ENCODE data around the gene NKD1.
"Not testable (repeated sequence)": the region's sequence is repeated elsewhere in the genome, so short reads cannot be mapped to it uniquely, and the experiment has no call there.

The NKD1 gene

DNA sequence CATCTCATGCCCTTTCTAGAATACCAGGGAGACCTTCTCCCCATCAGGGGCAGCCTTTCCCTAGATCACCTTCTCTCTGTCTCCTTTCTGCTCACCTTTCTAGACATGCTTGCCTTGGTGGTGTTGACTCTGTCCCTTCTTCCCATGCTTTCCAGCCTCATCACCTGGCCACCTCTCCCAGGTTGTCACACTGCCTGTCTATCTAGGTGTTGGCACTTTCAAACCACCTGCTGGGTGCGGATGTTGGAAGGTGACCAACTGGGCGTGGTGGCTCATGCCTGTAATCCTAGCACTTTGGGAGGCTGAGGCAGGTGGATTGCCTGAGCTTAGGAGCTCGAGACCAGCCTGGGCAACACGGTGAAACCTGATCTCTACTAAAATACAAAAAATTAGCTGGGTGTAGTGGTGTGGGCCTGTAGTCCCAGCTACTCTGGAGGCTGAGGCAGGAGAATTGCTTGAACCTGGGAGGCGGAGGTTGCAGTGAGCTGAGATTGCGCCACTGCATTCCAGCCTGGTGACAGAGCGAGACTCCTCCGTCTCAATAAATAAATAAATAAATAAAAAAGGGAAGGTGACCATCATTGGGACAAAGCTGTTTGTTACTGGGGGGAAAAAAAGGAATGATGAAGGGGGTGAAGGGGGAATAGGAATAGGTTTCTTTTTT, 44.2 kb upstream of the NKD1 start:
- not testable (repeated sequence) for H3K4me3 ChIP-seq (ENCODE audit: low read length in 2 of 2); H4K91ac ChIP-seq (ENCODE audit: low read depth, low read length, poor library complexity); DNase-seq (ENCODE audit: low spot score); H4K8ac ChIP-seq (ENCODE audit: low read depth, low read length); H3K27me3 ChIP-seq (ENCODE audit: control insufficient read depth in 3 of 3, insufficient read depth in 3 of 3, low read depth in 1 of 3, low read length in 3 of 3); H2BK15ac ChIP-seq (ENCODE audit: low read length); H2AFZ ChIP-seq (ENCODE audit: low read length); H3K18ac ChIP-seq (ENCODE audit: low read length); H3K79me1 ChIP-seq (ENCODE audit: low read depth, low read length); H2BK5ac ChIP-seq (ENCODE audit: low read length); H2BK12ac ChIP-seq (ENCODE audit: low read length); H3K9me3 ChIP-seq (replicated peaks in 1 of 2; ENCODE audit: control insufficient read depth in 2 of 2, insufficient read depth in 1 of 2, low read depth in 1 of 2, low read length in 2 of 2); H3K4ac ChIP-seq (ENCODE audit: low read length); H3K23ac ChIP-seq (ENCODE audit: low read depth, low read length, poor library complexity); H3K4me2 ChIP-seq (ENCODE audit: insufficient read depth, low read length, poor library complexity, severe bottlenecking); H3K36me3 ChIP-seq (replicated peaks in 1 of 2; ENCODE audit: control insufficient read depth in 2 of 2, insufficient read depth in 2 of 2, low read length in 2 of 2); H3K27ac ChIP-seq (replicated peaks; ENCODE audit: low read length); H2AK5ac ChIP-seq (ENCODE audit: low read depth, low read length); H2BK120ac ChIP-seq (ENCODE audit: low read depth, low read length); H3K14ac ChIP-seq (ENCODE audit: low read length); H3K9ac ChIP-seq (ENCODE audit: low read depth, low read length, poor library complexity)
- no CpG with 5 or more reads among the region's 8 CpGs for WGBS, 2 donors (ENCODE audit: extremely low coverage in 2 of 2, insufficient read length in 2 of 2, insufficient replicate concordance in 1 of 2)
- peaks cover 11 to 18% of the 10 kb centered on the region in 2 donors for H3K4me1 ChIP-seq (ENCODE audit: control insufficient read depth in 2 of 2, insufficient read depth in 1 of 2, low read depth in 1 of 2, low read length in 2 of 2)

DNA sequence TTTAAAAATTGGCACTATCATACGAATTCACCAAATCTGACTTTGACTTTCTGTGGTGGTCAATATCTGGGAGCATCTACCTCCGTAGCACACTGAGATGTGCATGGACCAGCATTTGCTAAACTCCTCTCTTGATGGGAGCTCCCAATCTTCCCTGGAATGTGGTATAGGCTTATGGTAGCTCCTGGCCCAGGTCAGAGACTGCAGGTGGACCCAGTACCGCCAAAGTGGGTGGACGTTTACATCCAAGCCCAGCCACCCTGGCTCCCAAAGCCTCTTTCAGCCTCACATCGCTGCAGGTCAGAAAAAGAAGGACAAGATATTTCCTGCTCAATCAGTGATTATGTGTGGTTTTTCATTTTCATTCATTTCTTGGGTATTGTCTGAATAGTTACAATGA, 43.1 kb upstream of the NKD1 start:
- no CpG with 5 or more reads among the region's 5 CpGs for WGBS, 2 donors (ENCODE audit: extremely low coverage in 2 of 2, insufficient read length in 2 of 2, insufficient replicate concordance in 1 of 2)
- no peak overlapping the region for H3K14ac ChIP-seq (ENCODE audit: low read length)
- H4K8ac ChIP-seq (ENCODE audit: low read depth, low read length): no peak overlapping the region
- peak overlapping the region; percentile 61 for H3K18ac ChIP-seq (ENCODE audit: low read length)
- H3K4me3 ChIP-seq (ENCODE audit: low read length in 2 of 2): no peak overlapping the region
- no peak overlapping the region for H2BK5ac ChIP-seq (ENCODE audit: low read length)
- H2AFZ ChIP-seq (ENCODE audit: low read length): no peak overlapping the region
- H3K4ac ChIP-seq (ENCODE audit: low read length): no peak overlapping the region
- peaks cover 11 to 18% of the 10 kb centered on the region in 2 donors for H3K4me1 ChIP-seq (ENCODE audit: control insufficient read depth in 2 of 2, insufficient read depth in 1 of 2, low read depth in 1 of 2, low read length in 2 of 2)
- no peak overlapping the region for H2BK12ac ChIP-seq (ENCODE audit: low read length)
- no peak for DNase-seq (ENCODE audit: low spot score)
- H3K23ac ChIP-seq (ENCODE audit: low read depth, low read length, poor library complexity): no peak overlapping the region
- H2BK15ac ChIP-seq (ENCODE audit: low read length): no peak overlapping the region
- H2BK120ac ChIP-seq (ENCODE audit: low read depth, low read length): no peak overlapping the region
- H3K4me2 ChIP-seq (ENCODE audit: insufficient read depth, low read length, poor library complexity, severe bottlenecking): no peak overlapping the region
- no peak overlapping the region for H3K9ac ChIP-seq (ENCODE audit: low read depth, low read length, poor library complexity)
- H3K27ac ChIP-seq (replicated peaks; ENCODE audit: low read length): no peak overlapping the region
- no peaks in the 10 kb centered on the region for H3K36me3 ChIP-seq (replicated peaks in 1 of 2; ENCODE audit: control insufficient read depth in 2 of 2, insufficient read depth in 2 of 2, low read length in 2 of 2)
- no peaks in the 10 kb centered on the region for H3K79me1 ChIP-seq (ENCODE audit: low read depth, low read length)
- peaks cover 3% of the 10 kb centered on the region in 2 donors for H3K9me3 ChIP-seq (replicated peaks in 1 of 2; ENCODE audit: control insufficient read depth in 2 of 2, insufficient read depth in 1 of 2, low read depth in 1 of 2, low read length in 2 of 2)
- no peaks in the 10 kb centered on the region for H3K27me3 ChIP-seq (ENCODE audit: control insufficient read depth in 3 of 3, insufficient read depth in 3 of 3, low read depth in 1 of 3, low read length in 3 of 3)
- H4K91ac ChIP-seq (ENCODE audit: low read depth, low read length, poor library complexity): no peak overlapping the region
- H2AK5ac ChIP-seq (ENCODE audit: low read depth, low read length): no peak overlapping the region

DNA sequence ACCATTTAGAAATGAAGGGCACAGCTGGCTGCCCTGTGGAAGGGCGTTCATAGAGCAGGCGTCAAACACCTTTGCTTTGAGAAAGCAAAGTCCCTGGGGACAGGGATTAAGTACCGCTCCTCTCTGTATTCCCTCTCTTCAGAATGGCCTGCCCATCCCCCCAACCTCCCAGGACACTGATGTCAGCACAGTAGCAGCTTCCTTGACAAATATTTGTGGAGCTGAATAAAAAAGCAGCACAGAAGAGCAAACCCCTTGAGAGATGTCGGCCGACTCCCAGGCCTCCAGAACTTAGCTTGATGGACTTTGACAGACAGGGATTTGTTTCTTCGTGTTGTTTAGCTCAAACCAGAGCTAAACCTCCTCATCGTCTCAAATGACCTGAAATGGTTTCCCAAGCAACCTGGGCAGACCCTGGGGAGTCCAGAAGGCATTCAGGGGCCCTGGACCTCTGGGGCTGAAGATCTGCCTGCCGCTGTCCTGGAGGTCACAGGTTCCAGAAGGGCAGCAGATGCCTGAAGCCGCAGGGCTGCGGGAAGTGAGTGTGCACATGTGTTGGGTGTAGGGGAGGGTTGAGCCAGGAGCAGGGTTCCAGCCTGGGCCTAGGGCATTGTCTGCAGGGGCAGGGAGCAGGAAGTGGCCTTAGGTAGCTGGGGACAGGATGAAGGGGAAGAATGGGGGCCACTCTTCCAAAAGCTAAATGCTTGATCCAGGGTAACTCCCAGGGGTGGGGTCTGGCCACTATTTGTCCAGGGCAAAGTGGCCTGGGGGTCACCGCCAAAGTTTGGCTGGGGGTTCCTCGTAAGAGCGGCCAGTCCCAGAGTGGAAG, 42.3 kb upstream of the NKD1 start:
- no peak overlapping the region for H3K4ac ChIP-seq (ENCODE audit: low read length)
- no peak overlapping the region for H4K8ac ChIP-seq (ENCODE audit: low read depth, low read length)
- H3K4me3 ChIP-seq (ENCODE audit: low read length in 2 of 2): peak overlapping the region in 1 of 2 donors; percentile 11
- H3K9ac ChIP-seq (ENCODE audit: low read depth, low read length, poor library complexity): peak overlapping the region; percentile 40
- no CpG with 5 or more reads among the region's 13 CpGs for WGBS, 2 donors (ENCODE audit: extremely low coverage in 2 of 2, insufficient read length in 2 of 2, insufficient replicate concordance in 1 of 2)
- no peak overlapping the region for H2BK5ac ChIP-seq (ENCODE audit: low read length)
- peaks cover 11 to 18% of the 10 kb centered on the region in 2 donors for H3K4me1 ChIP-seq (ENCODE audit: control insufficient read depth in 2 of 2, insufficient read depth in 1 of 2, low read depth in 1 of 2, low read length in 2 of 2)
- H2AK5ac ChIP-seq (ENCODE audit: low read depth, low read length): peak overlapping the region; percentile 48
- H3K79me1 ChIP-seq (ENCODE audit: low read depth, low read length): no peaks in the 10 kb centered on the region
- H2BK12ac ChIP-seq (ENCODE audit: low read length): no peak overlapping the region
- H2AFZ ChIP-seq (ENCODE audit: low read length): peak overlapping the region; percentile 77
- no peak overlapping the region for H3K4me2 ChIP-seq (ENCODE audit: insufficient read depth, low read length, poor library complexity, severe bottlenecking)
- H3K36me3 ChIP-seq (replicated peaks in 1 of 2; ENCODE audit: control insufficient read depth in 2 of 2, insufficient read depth in 2 of 2, low read length in 2 of 2): no peaks in the 10 kb centered on the region
- H3K9me3 ChIP-seq (replicated peaks in 1 of 2; ENCODE audit: control insufficient read depth in 2 of 2, insufficient read depth in 1 of 2, low read depth in 1 of 2, low read length in 2 of 2): peaks cover 3% of the 10 kb centered on the region in 2 donors
- peak overlapping the region; percentile 34 for H4K91ac ChIP-seq (ENCODE audit: low read depth, low read length, poor library complexity)
- H2BK120ac ChIP-seq (ENCODE audit: low read depth, low read length): peak overlapping the region; percentile 11
- DNase-seq (ENCODE audit: low spot score): peak; percentile 12
- H3K27ac ChIP-seq (replicated peaks; ENCODE audit: low read length): peak overlapping the region; percentile 50
- no peaks in the 10 kb centered on the region for H3K27me3 ChIP-seq (ENCODE audit: control insufficient read depth in 3 of 3, insufficient read depth in 3 of 3, low read depth in 1 of 3, low read length in 3 of 3)
- H2BK15ac ChIP-seq (ENCODE audit: low read length): no peak overlapping the region
- H3K18ac ChIP-seq (ENCODE audit: low read length): peak overlapping the region; percentile 91
- H3K14ac ChIP-seq (ENCODE audit: low read length): no peak overlapping the region
- peak overlapping the region; percentile 57 for H3K23ac ChIP-seq (ENCODE audit: low read depth, low read length, poor library complexity)

DNA sequence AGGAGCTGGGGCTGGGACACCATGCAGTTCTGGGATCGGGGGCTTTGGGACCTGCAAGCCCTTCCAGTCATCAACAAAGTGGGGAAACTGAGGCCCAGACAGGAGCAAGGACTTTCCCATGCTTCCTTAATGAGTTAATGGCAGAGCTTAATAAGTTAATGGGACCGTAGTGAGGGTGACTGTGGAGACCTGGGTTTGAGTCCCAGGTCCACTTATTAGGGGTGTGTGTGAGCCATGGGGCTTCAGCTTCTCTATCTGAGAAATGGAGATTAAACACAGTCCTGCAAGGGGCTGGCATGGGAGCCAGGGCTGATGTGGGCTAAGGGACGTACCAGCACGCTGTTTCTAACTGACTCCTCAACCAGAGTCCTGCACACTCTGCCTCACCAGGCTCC, 41.7 kb upstream of the NKD1 start:
- H2AFZ ChIP-seq (ENCODE audit: low read length): peak overlapping the region; percentile 77
- no peak for DNase-seq (ENCODE audit: low spot score)
- peaks cover 11 to 18% of the 10 kb centered on the region in 2 donors for H3K4me1 ChIP-seq (ENCODE audit: control insufficient read depth in 2 of 2, insufficient read depth in 1 of 2, low read depth in 1 of 2, low read length in 2 of 2)
- H3K36me3 ChIP-seq (replicated peaks in 1 of 2; ENCODE audit: control insufficient read depth in 2 of 2, insufficient read depth in 2 of 2, low read length in 2 of 2): no peaks in the 10 kb centered on the region
- no peaks in the 10 kb centered on the region for H3K27me3 ChIP-seq (ENCODE audit: control insufficient read depth in 3 of 3, insufficient read depth in 3 of 3, low read depth in 1 of 3, low read length in 3 of 3)
- no peak overlapping the region for H3K23ac ChIP-seq (ENCODE audit: low read depth, low read length, poor library complexity)
- no peaks in the 10 kb centered on the region for H3K79me1 ChIP-seq (ENCODE audit: low read depth, low read length)
- H2BK15ac ChIP-seq (ENCODE audit: low read length): no peak overlapping the region
- peak overlapping the region; percentile 91 for H3K18ac ChIP-seq (ENCODE audit: low read length)
- no peak overlapping the region for H4K91ac ChIP-seq (ENCODE audit: low read depth, low read length, poor library complexity)
- H2BK120ac ChIP-seq (ENCODE audit: low read depth, low read length): peak overlapping the region; percentile 11
- H3K4me2 ChIP-seq (ENCODE audit: insufficient read depth, low read length, poor library complexity, severe bottlenecking): no peak overlapping the region
- H3K9ac ChIP-seq (ENCODE audit: low read depth, low read length, poor library complexity): no peak overlapping the region
- no peak overlapping the region for H4K8ac ChIP-seq (ENCODE audit: low read depth, low read length)
- H3K4ac ChIP-seq (ENCODE audit: low read length): no peak overlapping the region
- peaks cover 3% of the 10 kb centered on the region in 2 donors for H3K9me3 ChIP-seq (replicated peaks in 1 of 2; ENCODE audit: control insufficient read depth in 2 of 2, insufficient read depth in 1 of 2, low read depth in 1 of 2, low read length in 2 of 2)
- H2BK5ac ChIP-seq (ENCODE audit: low read length): no peak overlapping the region
- no peak overlapping the region for H3K4me3 ChIP-seq (ENCODE audit: low read length in 2 of 2)
- H3K14ac ChIP-seq (ENCODE audit: low read length): no peak overlapping the region
- no peak overlapping the region for H2BK12ac ChIP-seq (ENCODE audit: low read length)
- H2AK5ac ChIP-seq (ENCODE audit: low read depth, low read length): peak overlapping the region; percentile 7
- no CpG with 5 or more reads among the region's 4 CpGs for WGBS, 2 donors (ENCODE audit: extremely low coverage in 2 of 2, insufficient read length in 2 of 2, insufficient replicate concordance in 1 of 2)
- no peak overlapping the region for H3K27ac ChIP-seq (replicated peaks; ENCODE audit: low read length)

Measured in neuronal stem cell (in vitro differentiated cells).